ENCODE measurements around the gene SHROOM4. TPM values are rescaled to one million over a fixed set of nuclear protein-coding genes. Genes with fewer than 3 reads are reported as not detected.

SHROOM4 gene
- total and polyA plus RNA-seq, 9 of the 15 experiments (the other 6 are each of a cell fraction or from before 2014, with no cell fraction given) = not detected

DNA sequence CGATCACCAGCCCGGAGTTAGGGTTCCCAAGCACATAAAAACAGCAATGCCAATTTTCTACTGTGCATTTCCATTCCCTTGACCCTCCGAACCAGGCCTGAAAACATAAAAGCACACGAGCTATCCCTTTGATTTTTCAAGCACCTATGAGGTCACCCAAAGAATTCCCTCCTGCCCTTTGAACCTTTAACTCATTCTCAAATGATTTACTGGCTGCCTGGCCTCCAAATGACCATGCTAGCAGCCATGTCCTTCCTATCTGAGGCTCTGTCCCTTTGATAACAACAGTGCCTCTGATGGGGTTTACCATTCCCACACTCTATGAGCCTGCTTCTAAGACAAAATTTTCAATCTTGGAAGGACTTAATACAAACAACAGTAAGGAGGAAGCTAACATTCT lies 15.2 kb downstream of the SHROOM4 start:
- 0% methylated on average over 4 of the region's 4 CpGs for WGBS (ENCODE audit: insufficient coverage, low coverage, missing lambda C conversion rate)
- H2AFZ ChIP-seq (ENCODE audit: low read depth, low read length) = no peak overlapping the region
- no peak for FAIRE-seq
- H4K20me1 ChIP-seq (replicated peaks; ENCODE audit: control insufficient read depth, insufficient read depth, low read length) = no peaks in the 10 kb centered on the region
- DNase-seq (ENCODE audit: extremely low read depth in 1 of 4, low spot score in 3 of 4) = no peak
- ChIA-PET POLR2A (no interaction called here), CTCF (ENCODE audit: low intra/inter-chr PET ratio) (no interaction called here)
- no peak overlapping the region for H3K9ac ChIP-seq (ENCODE audit: insufficient read depth in 1 of 2, low read depth in 2 of 2, low read length in 2 of 2)
- intact Hi-C loops (cut with micrococcal nuclease) = no loop called here
- H3K4me2 ChIP-seq (ENCODE audit: insufficient read depth, low read length) = no peak overlapping the region
- no peaks in the 10 kb centered on the region for H3K36me3 ChIP-seq (ENCODE audit: control insufficient read depth, insufficient read depth, low read length)
- H3K9me1 ChIP-seq (ENCODE audit: control insufficient read depth, insufficient read depth, low read length) = no peaks in the 10 kb centered on the region
- H3K9me3 ChIP-seq (replicated peaks; ENCODE audit: control insufficient read depth, insufficient read depth, low read depth, low read length) = no peaks in the 10 kb centered on the region
- no peaks in the 10 kb centered on the region for H3K79me2 ChIP-seq (ENCODE audit: control insufficient read depth, insufficient read depth, low read length)
- in situ Hi-C loops (cut with MboI) = no loop called here
- no peak overlapping the region for H3K27ac ChIP-seq (ENCODE audit: extremely low read depth, low read depth, low read length)
- H3K4me3 ChIP-seq = no peak overlapping the region
- ATAC-seq = no peak
- no TSS peak for BruUV-seq (replicated peaks)
- no peaks in the 10 kb centered on the region for H3K27me3 ChIP-seq (ENCODE audit: control insufficient read depth in 2 of 2, insufficient read depth in 2 of 2, low read length in 2 of 2)
- H3K4me1 ChIP-seq (replicated peaks in 1 of 2; ENCODE audit: control insufficient read depth in 2 of 2, insufficient read depth in 2 of 2, low read length in 2 of 2) = no peaks in the 10 kb centered on the region
- TF ChIP-seq ZNF124 (CRISPR knock-in tag; IDR thresholded peaks at IDR 0.05) = no peak
- no peak for TF ChIP-seq ZNF445 (CRISPR knock-in tag; IDR thresholded peaks at IDR 0.05; ENCODE audit: low read depth)
- TF ChIP-seq, protein P1, sequence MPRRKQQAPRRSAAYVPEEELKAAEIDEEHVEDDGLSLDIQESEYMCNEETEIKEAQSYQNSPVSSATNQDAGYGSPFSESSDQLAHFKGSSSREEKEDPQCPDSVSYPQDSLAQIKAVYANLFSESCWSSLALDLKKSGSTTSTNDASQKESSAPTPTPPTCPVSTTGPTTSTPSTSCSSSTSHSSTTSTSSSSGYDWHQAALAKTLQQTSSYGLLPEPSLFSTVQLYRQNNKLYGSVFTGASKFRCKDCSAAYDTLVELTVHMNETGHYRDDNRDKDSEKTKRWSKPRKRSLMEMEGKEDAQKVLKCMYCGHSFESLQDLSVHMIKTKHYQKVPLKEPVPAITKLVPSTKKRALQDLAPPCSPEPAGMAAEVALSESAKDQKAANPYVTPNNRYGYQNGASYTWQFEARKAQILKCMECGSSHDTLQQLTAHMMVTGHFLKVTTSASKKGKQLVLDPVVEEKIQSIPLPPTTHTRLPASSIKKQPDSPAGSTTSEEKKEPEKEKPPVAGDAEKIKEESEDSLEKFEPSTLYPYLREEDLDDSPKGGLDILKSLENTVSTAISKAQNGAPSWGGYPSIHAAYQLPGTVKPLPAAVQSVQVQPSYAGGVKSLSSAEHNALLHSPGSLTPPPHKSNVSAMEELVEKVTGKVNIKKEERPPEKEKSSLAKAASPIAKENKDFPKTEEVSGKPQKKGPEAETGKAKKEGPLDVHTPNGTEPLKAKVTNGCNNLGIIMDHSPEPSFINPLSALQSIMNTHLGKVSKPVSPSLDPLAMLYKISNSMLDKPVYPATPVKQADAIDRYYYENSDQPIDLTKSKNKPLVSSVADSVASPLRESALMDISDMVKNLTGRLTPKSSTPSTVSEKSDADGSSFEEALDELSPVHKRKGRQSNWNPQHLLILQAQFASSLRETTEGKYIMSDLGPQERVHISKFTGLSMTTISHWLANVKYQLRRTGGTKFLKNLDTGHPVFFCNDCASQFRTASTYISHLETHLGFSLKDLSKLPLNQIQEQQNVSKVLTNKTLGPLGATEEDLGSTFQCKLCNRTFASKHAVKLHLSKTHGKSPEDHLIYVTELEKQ (CRISPR knock-in tag; IDR thresholded peaks at IDR 0.05) = no peak
- no peak for TF ChIP-seq POLR2G (IDR thresholded peaks at IDR 0.05; ENCODE audit: low read depth, low read length)
- TF ChIP-seq ERF (CRISPR knock-in tag; IDR thresholded peaks at IDR 0.05) = no peak
- no peak for TF ChIP-seq SRSF9 (IDR thresholded peaks at IDR 0.05; ENCODE audit: borderline replicate concordance, low read depth, low read length)
- TF ChIP-seq SLC30A9 (CRISPR knock-in tag; IDR thresholded peaks at IDR 0.05) = no peak
- TF ChIP-seq PHB (CRISPR knock-in tag; IDR thresholded peaks at IDR 0.05) = no peak
- TF ChIP-seq, protein P2, sequence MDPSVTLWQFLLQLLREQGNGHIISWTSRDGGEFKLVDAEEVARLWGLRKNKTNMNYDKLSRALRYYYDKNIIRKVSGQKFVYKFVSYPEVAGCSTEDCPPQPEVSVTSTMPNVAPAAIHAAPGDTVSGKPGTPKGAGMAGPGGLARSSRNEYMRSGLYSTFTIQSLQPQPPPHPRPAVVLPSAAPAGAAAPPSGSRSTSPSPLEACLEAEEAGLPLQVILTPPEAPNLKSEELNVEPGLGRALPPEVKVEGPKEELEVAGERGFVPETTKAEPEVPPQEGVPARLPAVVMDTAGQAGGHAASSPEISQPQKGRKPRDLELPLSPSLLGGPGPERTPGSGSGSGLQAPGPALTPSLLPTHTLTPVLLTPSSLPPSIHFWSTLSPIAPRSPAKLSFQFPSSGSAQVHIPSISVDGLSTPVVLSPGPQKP (CRISPR knock-in tag; IDR thresholded peaks at IDR 0.05) = no peak
- no peak for TF ChIP-seq SRSF1 (IDR thresholded peaks at IDR 0.05; ENCODE audit: low read depth, low read length)
- TF ChIP-seq, protein P3, sequence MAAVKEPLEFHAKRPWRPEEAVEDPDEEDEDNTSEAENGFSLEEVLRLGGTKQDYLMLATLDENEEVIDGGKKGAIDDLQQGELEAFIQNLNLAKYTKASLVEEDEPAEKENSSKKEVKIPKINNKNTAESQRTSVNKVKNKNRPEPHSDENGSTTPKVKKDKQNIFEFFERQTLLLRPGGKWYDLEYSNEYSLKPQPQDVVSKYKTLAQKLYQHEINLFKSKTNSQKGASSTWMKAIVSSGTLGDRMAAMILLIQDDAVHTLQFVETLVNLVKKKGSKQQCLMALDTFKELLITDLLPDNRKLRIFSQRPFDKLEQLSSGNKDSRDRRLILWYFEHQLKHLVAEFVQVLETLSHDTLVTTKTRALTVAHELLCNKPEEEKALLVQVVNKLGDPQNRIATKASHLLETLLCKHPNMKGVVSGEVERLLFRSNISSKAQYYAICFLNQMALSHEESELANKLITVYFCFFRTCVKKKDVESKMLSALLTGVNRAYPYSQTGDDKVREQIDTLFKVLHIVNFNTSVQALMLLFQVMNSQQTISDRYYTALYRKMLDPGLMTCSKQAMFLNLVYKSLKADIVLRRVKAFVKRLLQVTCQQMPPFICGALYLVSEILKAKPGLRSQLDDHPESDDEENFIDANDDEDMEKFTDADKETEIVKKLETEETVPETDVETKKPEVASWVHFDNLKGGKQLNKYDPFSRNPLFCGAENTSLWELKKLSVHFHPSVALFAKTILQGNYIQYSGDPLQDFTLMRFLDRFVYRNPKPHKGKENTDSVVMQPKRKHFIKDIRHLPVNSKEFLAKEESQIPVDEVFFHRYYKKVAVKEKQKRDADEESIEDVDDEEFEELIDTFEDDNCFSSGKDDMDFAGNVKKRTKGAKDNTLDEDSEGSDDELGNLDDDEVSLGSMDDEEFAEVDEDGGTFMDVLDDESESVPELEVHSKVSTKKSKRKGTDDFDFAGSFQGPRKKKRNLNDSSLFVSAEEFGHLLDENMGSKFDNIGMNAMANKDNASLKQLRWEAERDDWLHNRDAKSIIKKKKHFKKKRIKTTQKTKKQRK (IDR thresholded peaks at IDR 0.05; ENCODE audit: borderline replicate concordance, low read depth, low read length) = no peak

Measured in K562 (cell line).